Stimulated activated CD8-positive, alpha-beta memory T cell treated with anti-CD3 and anti-CD28 coated beads, Interleukin-7, amount 100 ng/mL, for 1 hour (primary cell): ENCODE data around the gene ANKRD6.

Source experiments
- DNase-seq, 2 donors: peaks; one replicate each; pipeline ENCODE4 v3.0.0-alpha.2; 2020; ENCODE audit warnings: low read depth in 2 of 2

The ANKRD6 gene

DNA sequence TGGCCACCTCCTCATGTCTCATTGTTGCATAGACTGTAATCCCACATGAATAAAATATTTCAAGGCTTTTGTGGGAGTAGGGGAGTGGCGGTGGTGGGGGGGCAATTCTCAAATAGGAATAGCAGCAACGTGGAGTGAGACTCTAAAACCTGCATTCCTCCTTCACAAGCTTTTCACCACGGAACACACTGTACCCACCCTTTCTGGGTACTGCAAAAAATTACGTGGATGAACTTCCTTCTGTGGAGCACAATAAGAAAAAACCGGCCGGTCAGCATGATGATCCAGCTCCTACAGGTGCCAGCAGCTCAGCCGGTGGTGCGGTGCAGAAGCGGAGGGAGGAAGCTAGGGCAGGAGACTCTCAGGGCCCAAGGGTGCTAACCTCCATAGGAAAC lies 19.9 kb upstream of the ANKRD6 start:
- no peak for DNase-seq

GRCh38 chr6:89414215-89414614 lies 18.7 kb upstream of the ANKRD6 start:
- DNase-seq = no peak

- DNase-seq = no peak
These were observed 17.8 kb upstream of the ANKRD6 start for GRCh38 chr6:89415185-89415584.

DNA sequence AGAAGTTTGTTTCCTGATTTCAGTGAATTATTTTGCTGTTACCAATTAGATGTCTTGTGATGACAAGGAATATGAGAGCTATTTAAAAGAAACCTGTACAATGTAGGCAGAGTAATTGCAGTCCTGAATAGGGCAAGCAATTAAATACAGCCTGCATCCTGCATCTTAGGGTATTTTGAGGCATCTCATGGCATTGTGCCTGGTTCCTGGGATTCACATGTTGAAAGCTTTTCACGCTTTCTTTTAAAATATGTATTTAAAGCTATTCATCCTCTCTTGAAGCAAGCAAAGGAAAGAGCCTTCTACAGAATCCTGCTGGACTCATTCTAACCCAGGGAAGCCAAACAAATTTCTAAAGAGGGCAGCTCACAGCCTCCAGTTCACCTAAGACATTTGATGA lies 16.2 kb upstream of the ANKRD6 start:
- no peak for DNase-seq

GRCh38 chr6:89430201-89430962 lies 2.6 kb upstream of the ANKRD6 start:
- DNase-seq = no peak

- no peak for DNase-seq
These were observed 549 bp downstream of the ANKRD6 start for GRCh38 chr6:89433252-89434149.

- no peak for DNase-seq
These were observed 1.2 kb downstream of the ANKRD6 start for GRCh38 chr6:89434150-89434499.

GRCh38 chr6:89434954-89435353 lies 2.0 kb downstream of the ANKRD6 start:
- no peak for DNase-seq

GRCh38 chr6:89436226-89436625 lies 3.3 kb downstream of the ANKRD6 start:
- no peak for DNase-seq

DNA sequence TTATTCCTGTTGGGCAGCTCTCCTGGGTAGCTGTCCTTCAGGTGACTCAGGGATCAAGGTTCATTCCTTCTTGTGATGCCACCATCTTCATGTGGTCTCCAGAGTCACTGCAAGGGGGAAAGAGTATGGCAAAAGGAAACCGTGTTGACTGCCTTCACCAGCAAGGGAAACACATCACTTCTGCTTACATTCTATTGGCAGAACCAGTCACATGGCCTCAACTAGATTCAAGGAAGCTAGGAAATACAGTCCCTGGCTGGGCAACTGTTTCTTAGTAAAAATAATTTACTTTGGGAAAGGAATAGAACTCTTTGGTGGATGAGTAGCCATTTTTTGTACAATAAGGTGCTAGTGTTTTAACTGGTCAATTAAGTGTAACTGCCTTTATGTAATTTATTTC lies 5.3 kb downstream of the ANKRD6 start:
- no peak for DNase-seq

DNA sequence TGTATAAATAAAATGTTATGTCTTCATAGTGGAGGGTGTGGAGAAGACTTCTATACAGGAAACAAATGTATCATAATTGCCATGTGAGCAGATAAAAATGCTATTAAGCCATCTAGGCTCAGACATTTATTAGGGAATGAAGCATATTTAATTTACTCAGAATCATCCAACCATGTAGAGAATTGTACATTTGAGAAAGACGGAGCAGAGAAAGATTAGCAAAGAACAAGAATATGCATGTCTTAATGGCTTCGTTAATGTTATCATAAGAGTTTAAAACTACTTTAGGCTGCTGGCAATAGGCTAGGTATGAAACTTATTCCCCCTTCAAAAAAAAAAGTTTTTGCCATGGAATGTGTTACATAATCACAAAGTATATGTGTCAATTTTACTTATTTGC lies 6.1 kb downstream of the ANKRD6 start:
- no peak for DNase-seq

- no peak for DNase-seq
These were observed 7.2 kb downstream of the ANKRD6 start for GRCh38 chr6:89440200-89440599.

DNA sequence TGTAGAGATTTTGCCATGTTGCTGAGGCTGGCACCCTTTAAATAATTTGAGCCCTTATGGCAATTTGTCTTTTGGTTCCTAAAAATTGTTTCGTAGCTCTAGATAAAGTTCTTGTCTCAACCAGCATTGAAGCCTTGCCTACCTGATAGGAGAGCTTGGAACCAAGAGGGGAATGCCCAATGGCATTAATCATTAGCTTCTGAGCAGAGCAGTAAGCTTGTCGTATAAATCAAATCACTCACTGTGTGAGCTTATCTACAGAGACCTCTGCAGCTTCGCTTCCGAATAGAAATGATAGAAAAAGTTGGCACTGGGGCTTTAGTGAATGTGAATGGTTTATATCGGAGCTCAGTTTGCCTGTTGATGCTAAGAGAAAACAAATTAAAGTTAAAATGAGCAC lies 10.7 kb downstream of the ANKRD6 start:
- DNase-seq = no peak

DNA sequence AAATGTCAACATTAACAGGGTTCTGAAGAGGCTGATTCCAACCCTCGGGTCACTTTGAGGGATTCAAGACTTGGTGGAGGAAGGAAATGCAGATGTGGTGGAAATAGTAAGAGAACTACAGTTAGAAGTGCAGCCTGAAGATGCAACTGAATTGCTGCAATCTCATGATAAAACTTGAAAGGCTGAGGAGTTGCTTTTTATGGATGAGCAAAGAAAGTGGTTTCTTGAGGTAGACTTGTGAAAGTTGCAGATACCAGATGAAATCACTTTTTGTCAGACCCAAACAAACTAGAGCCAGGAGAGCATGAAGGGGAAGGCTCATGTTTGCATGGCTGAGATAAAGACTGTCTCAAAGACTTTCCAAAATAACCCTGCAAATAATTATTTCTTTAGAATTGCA lies 16.2 kb downstream of the ANKRD6 start:
- no peak for DNase-seq

- DNase-seq = no peak
These were observed 19.3 kb downstream of the ANKRD6 start for GRCh38 chr6:89452281-89452680.

DNA sequence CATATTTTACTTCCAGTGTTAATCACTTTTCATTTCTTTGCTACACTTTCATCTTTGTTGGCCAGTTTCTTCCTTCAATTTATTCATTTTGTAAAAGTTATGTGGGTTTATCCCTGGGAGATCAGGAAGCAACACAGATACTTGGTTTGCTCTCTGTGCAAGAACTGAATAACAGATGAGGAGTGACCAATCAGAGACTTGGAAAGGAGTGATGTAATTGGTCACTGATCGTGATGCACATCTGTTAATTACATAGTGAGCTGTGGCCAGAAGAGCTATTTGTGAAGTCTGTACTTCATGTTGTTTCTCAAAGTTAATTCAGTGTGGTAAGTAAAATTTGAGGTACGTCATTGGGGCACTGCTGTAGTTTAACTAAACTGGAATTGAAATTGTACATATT lies 21.3 kb downstream of the ANKRD6 start:
- DNase-seq = no peak

DNA sequence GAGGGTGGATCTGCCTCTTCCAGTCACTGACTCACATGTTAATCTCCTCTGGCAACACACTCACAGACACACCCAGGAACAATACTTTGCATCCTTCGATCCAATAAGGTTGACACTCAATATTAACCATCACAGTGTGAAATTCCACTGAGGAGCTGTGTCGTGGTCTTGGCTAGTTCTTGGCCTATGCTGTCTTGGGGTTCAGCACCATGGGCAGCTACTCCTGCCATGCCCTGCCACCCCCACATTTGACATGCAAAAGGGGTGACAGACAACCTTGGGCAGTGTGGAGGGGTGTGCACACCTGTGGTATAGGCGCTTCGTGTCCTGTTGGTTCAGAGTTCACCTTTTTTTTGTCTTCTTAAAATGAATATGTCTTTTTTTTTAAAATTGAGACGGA lies 25.8 kb downstream of the ANKRD6 start:
- DNase-seq = no peak

GRCh38 chr6:89459501-89459900 lies 26.5 kb downstream of the ANKRD6 start:
- no peak for DNase-seq

DNA sequence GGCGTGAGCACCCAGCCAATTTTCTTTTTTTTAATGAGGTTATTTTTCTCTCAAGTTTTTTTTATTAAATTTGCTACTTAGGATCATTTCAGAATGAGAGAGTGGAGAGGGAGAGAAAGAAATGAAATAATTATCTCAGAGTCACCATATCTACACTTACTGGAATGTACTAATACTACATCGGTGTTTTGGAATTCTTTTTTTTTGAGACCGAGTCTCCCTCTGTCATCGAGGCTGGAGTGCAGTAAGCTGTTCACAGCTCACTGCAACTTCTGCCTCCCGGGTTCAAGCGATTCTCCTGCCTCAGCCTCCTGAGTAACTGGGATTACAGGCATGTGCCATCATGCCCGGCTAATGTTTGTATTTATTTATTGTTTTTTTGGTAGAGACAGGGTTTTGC lies 27.8 kb downstream of the ANKRD6 start:
- no peak for DNase-seq

GRCh38 chr6:89462503-89462902 lies 29.6 kb downstream of the ANKRD6 start:
- DNase-seq = no peak

- no peak for DNase-seq
These were observed 31.3 kb downstream of the ANKRD6 start for GRCh38 chr6:89464295-89464694.

DNA sequence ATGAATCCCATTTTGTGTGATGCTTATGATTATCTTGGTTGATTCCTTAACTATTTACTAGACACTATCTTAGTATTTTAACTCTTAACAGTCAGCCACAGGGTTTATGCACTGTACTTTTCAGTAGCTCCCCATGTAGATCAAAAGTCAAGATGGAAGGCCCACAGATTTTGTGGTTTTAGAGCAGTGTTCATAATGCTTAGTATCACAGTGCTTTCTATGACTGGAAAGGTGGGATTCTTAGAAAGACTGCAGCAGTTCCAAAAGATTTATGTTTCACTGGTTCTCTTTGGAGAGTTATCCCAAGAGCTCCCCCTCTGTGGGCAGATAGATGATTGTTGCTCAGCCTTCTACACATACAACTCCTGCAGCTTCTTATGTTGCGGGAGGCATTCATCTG lies 34.5 kb downstream of the ANKRD6 start:
- DNase-seq = no peak

DNA sequence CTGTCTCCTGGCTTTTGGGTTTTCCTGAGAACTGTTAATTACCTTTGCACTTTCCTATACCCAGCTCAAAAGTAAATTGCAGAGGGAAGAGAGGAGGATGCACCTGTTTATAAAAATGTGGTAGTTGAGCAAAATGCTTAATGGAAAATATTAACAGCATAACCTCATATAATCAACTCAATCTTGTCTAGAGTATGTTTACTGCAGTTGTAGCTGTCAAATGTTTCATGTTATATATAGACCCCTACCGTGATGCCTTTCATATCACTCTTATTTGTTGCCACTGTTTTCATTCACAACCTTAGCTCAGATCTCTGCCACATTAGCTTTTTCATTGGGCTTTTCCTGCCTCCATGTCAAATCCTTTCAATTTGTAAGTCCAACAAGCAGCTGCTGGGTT lies 36.0 kb downstream of the ANKRD6 start:
- DNase-seq = no peak
